Ovary (tissue), 9 donors: Measurements from ENCODE around the gene PPP2R5C. TPM values are rescaled to one million over a fixed set of nuclear protein-coding genes. Genes with fewer than 3 reads are reported as not detected.

Source experiments
- DNase-seq, 5 donors: peaks; one replicate each; pipeline ENCODE4 v3.0.0-alpha.2; 2019 to 2020
- H3K27ac ChIP-seq, 2 donors: fragments of 200-600 bp; one replicate each; pipeline versions ENCODE4 v1.5.1 to v1.8.0; 2019 to 2022
- H3K27me3 ChIP-seq: fragments of 200-600 bp; one replicate; pipeline ENCODE4 v1.8.0; 2022
- H3K36me3 ChIP-seq: fragments of 200-600 bp; sonication (generic); one replicate; pipeline ENCODE4 v1.5.1; 2019
- H3K4me1 ChIP-seq: one replicate; pipeline ENCODE4 v1.8.1; 2013; ENCODE audit warnings: mild to moderate bottlenecking, moderate library complexity; ENCODE audit not compliant: insufficient read depth
- H3K4me3 ChIP-seq: fragments of 200-600 bp; sonication (generic); one replicate; pipeline ENCODE4 v1.5.1; 2017
- H3K9me3 ChIP-seq, 2 donors: fragments of 200-600 bp in 1 of 2; sonication (generic) in 1 of 2; one replicate each; pipeline versions ENCODE4 v1.5.1 to v1.8.1; 2013 to 2019; ENCODE audit warnings: mild to moderate bottlenecking in 1 of 2, moderate library complexity in 1 of 2
- CTCF ChIP-seq, 3 donors: fragments of 450-650 bp in 2 of 3; fragments of 200-600 bp in 1 of 3; IDR thresholded peaks; one replicate each; pipeline versions ENCODE4 v1.5.1 to v1.8.0; 2016 to 2022; ENCODE audit warnings: antibody characterized with exemption in 3 of 3, mild to moderate bottlenecking in 1 of 3
- EP300 ChIP-seq: sonication (generic); formaldehyde crosslinking; IDR thresholded peaks from one replicate; pipeline ENCODE4 v1.6.1; 2017; ENCODE audit warnings: antibody characterized with exemption
- POLR2A ChIP-seq: fragments of 450-650 bp; IDR thresholded peaks from one replicate; pipeline ENCODE4 v1.6.1; 2017; ENCODE audit warnings: antibody characterized with exemption, mild to moderate bottlenecking, moderate library complexity
- WGBS, 3 donors: extraction: QIAGEN DNeasy Blood & Tissue Kit in 1 of 3; methylation state at CpG; one replicate each; pipeline versions ENCODE4 v1.1.5 to v1.1.7; 2013 to 2017; 5-methylcytosine and 5-hydroxymethylcytosine counted together
- intact Hi-C, 4 donors: fragments of 100-400 bp; cut with DNase I; formaldehyde crosslinking; loops; one replicate each; pipeline versions ENCODE4 v1.11.0 to v1.15.1; 2022 to 2023
- polyA plus RNA-seq, 2 donors: library from polyadenylated mRNA; stranded (reverse); fragments of 200-250 nt in 1 of 2; fragments of 350-450 nt in 1 of 2; fragmentation: Illumina TruSeq in 1 of 2; extraction: RNeasy Lipid Tissue Mini Kit (QIAGEN cat#74804) in 1 of 2; gene quantifications; one replicate each; pipeline ENCODE4 v1.2.3, GENCODE V29; 2013 to 2014
- total RNA-seq, 7 donors: library from RNA; depleted of rRNA in 2 of 7; stranded (reverse); fragments of >200 nt in 2 of 7; fragmentation: NEBNext Ultra II Directional in 3 of 7; extraction: Animal tissue kit (Norgen Biotek cat#: 25700) in 3 of 7; gene quantifications; one replicate each; pipeline versions ENCODE4 v1.1.0 to v1.2.4, GENCODE V29; 2016 to 2023
- donor health status: DM: no; HTN: no; CAD: no; lungs with moderate emphysema.
- donor health status: DM: no; HTN: no; CAD: no.
- donor health status: Bipolar disorder and iron deficiency.
- donor health status: DM: yes; HTN: yes; CAD: no.
- donor health status: DM: no; HTN: no; CAD: no.
- donor health status: DM: yes; HTN: yes; CAD: no.

Gene PPP2R5C
- total and polyA plus RNA-seq, 9 donors = 52.8 to 136 (median 96.6) TPM

- H3K9me3 ChIP-seq = no peaks in the 10 kb centered on the region
- no peak overlapping the region for H3K27ac ChIP-seq
- 74 to 83% (median 80%) methylated on average over 4 of the region's 4 CpGs for WGBS, 3 donors
- H3K4me3 ChIP-seq = no peak overlapping the region
- DNase-seq = no peak
- TF ChIP-seq POLR2A (no peak), CTCF (IDR thresholded peaks at IDR 0.05) (no peak), EP300 (no peak)
- no peaks in the 10 kb centered on the region for H3K36me3 ChIP-seq
- peaks cover 1% of the 10 kb centered on the region for H3K4me1 ChIP-seq
- no peaks in the 10 kb centered on the region for H3K27me3 ChIP-seq
- intact Hi-C loops = no loop called here
These were observed 6.6 kb upstream of the PPP2R5C start for GRCh38 chr14:101754893-101755292.

- TF ChIP-seq POLR2A (no peak), EP300 (no peak), CTCF (IDR thresholded peaks at IDR 0.05) (no peak)
- peaks cover 1% of the 10 kb centered on the region for H3K4me1 ChIP-seq
- 54 to 64% (median 58%) methylated on average over 8 of the region's 8 CpGs for WGBS, 3 donors
- no peaks in the 10 kb centered on the region for H3K27me3 ChIP-seq
- no peaks in the 10 kb centered on the region for H3K36me3 ChIP-seq
- DNase-seq = no peak
- H3K4me3 ChIP-seq = no peak overlapping the region
- H3K27ac ChIP-seq = no peak overlapping the region
- intact Hi-C loops = no loop called here
- no peaks in the 10 kb centered on the region for H3K9me3 ChIP-seq
These were observed 5.8 kb upstream of the PPP2R5C start for GRCh38 chr14:101755591-101756324.

GRCh38 chr14:101757064-101757838 lies 4.3 kb upstream of the PPP2R5C start:
- Histone ChIP-seq H3K36me3 (no peaks in the 10 kb centered on the region), H3K27ac (no peak overlapping the region), H3K27me3 (no peaks in the 10 kb centered on the region), H3K4me1 (peaks cover 1% of the 10 kb centered on the region), H3K9me3 (no peaks in the 10 kb centered on the region), H3K4me3 (no peak overlapping the region)
- TF ChIP-seq POLR2A (no peak), CTCF (IDR thresholded peaks at IDR 0.05) (no peak), EP300 (no peak)
- WGBS, 3 donors = 88 to 93% (median 93%) methylated on average over 14 of the region's 14 CpGs
- DNase-seq = no peak
- intact Hi-C loops = no loop called here

GRCh38 chr14:101757839-101758211 lies 3.7 kb upstream of the PPP2R5C start:
- Histone ChIP-seq H3K27ac (no peak overlapping the region), H3K36me3 (no peaks in the 10 kb centered on the region), H3K4me3 (no peak overlapping the region), H3K4me1 (peaks cover 1% of the 10 kb centered on the region), H3K27me3 (no peaks in the 10 kb centered on the region), H3K9me3 (no peaks in the 10 kb centered on the region)
- intact Hi-C loops = no loop called here
- WGBS, 3 donors = 92 to 98% (median 95%) methylated on average over 3 of the region's 3 CpGs
- TF ChIP-seq EP300 (no peak), POLR2A (no peak), CTCF (IDR thresholded peaks at IDR 0.05) (no peak)
- DNase-seq = no peak
